Mucosa of descending colon (tissue), 3 donors: Measurements from ENCODE around the gene ABCB4. TPM values are rescaled to one million over a fixed set of nuclear protein-coding genes. Genes with fewer than 3 reads are reported as not detected.
"Not testable (repeated sequence)": the region's sequence is repeated elsewhere in the genome, so short reads cannot be mapped to it uniquely, and the experiment has no call there.

Experiments used
- ATAC-seq: fragments of 200-7000 bp; cut with Tn5 transposase; one replicate; pipeline ENCODE4 v1.9.1; 2020; ENCODE audit warnings: mild to moderate bottlenecking, moderate library complexity
- DNase-seq, 3 donors: peaks; one replicate each; pipeline ENCODE4 v3.0.0-alpha.2; 2020
- H3K36me3 ChIP-seq: fragments of 200-600 bp; one replicate; pipeline ENCODE4 v1.8.0; 2021; ENCODE audit warnings: low read depth, mild to moderate bottlenecking
- H3K4me1 ChIP-seq: fragments of 200-600 bp; one replicate; pipeline ENCODE4 v1.8.0; 2021; ENCODE audit warnings: low read depth, mild to moderate bottlenecking
- H3K4me3 ChIP-seq: fragments of 200-600 bp; one replicate; pipeline ENCODE4 v1.8.0; 2021; ENCODE audit warnings: mild to moderate bottlenecking
- H3K9me3 ChIP-seq: fragments of 200-600 bp; one replicate; pipeline ENCODE4 v1.8.0; 2021; ENCODE audit warnings: mild to moderate bottlenecking
- CTCF ChIP-seq: fragments of 200-600 bp; IDR thresholded peaks from one replicate; pipeline ENCODE4 v1.8.0; 2022; ENCODE audit warnings: antibody characterized with exemption, mild to moderate bottlenecking
- intact Hi-C, 2 donors: fragments of 100-400 bp; cut with DNase I in 1 of 2; cut with micrococcal nuclease in 1 of 2; formaldehyde crosslinking; loops; one replicate each; pipeline versions ENCODE4 v1.11.0 to v1.11.1; 2022; cut with DNase I, micrococcal nuclease
- total RNA-seq, 3 donors: library from RNA; stranded (reverse); fragmentation: NEBNext Ultra II Directional in 2 of 3; extraction: Animal tissue kit (Norgen Biotek cat#: 25700) in 2 of 3; gene quantifications; one replicate each; pipeline versions ENCODE4 v1.2.1 to v1.2.4, GENCODE V29; 2021 to 2023
- donor health status: DM: no; HTN: no; CAD: no; lungs with moderate emphysema.
- donor health status: DM: no; HTN: no; CAD: no.
- donor health status: DM: no; HTN: yes; CAD: no.

Gene ABCB4
- total RNA-seq, 3 donors from 2014 or later = 0.65 to 1.4 (median 1.2) TPM

DNA sequence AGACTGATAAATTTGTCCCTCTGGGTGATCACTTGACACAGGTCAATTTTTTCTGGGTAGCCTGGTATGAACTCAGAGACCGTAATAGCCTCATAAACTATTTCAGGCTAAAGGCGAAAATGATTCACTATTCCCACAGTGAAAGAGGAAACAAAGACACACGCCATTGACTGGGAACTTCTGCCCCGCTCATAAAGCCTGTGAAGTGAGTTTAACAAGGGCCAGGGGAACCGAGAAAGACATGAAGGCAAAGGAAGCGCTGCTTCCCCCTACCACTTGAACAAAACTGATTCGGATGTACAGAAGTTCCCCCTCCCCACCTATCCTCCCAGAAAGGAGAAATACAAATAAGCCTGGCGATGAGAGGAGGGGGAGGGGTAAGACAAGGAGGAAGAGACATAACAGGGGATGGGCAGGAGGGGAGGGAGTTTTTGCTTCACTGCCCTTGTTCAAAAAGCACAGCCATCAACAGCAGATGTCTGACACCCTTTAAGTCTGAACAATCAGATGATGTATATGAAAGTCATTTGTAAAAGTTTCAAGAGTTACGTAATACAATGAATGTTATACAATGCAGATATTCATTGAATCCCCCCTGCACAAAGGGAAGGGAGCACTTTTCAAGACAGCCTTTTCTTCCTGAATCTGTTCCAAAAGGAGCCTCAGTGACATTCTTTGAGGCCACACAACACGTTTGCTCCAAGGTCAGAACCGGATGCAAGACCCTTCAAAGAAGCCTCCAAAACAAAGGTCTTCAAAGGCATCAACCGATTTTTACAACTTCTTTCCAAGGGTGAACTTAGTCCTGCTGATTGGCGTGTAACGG lies 734 bp downstream of the ABCB4 start:
- ATAC-seq (peak; percentile 88), DNase-seq (peak in 2 of 3 donors; percentile 22 to 38)
- H3K9me3 ChIP-seq = no peaks in the 10 kb centered on the region
- intact Hi-C loops = no loop called here
- H3K36me3 ChIP-seq = no peaks in the 10 kb centered on the region
- no peak for TF ChIP-seq CTCF
- H3K4me1 ChIP-seq = peaks cover 5% of the 10 kb centered on the region
- no peak overlapping the region for H3K4me3 ChIP-seq

GRCh38 chr7:87473986-87474385 lies 1.5 kb downstream of the ABCB4 start:
- H3K4me3 ChIP-seq = no peak overlapping the region
- ATAC-seq (no peak), DNase-seq (no peak)
- peaks cover 5% of the 10 kb centered on the region for H3K4me1 ChIP-seq
- intact Hi-C loops = no loop called here
- H3K36me3 ChIP-seq = no peaks in the 10 kb centered on the region
- TF ChIP-seq CTCF = no peak
- H3K9me3 ChIP-seq = no peaks in the 10 kb centered on the region

GRCh38 chr7:87473192-87473591 lies 2.3 kb downstream of the ABCB4 start:
- DNase-seq (no peak), ATAC-seq (no peak)
- H3K4me3 ChIP-seq = no peak overlapping the region

DNA sequence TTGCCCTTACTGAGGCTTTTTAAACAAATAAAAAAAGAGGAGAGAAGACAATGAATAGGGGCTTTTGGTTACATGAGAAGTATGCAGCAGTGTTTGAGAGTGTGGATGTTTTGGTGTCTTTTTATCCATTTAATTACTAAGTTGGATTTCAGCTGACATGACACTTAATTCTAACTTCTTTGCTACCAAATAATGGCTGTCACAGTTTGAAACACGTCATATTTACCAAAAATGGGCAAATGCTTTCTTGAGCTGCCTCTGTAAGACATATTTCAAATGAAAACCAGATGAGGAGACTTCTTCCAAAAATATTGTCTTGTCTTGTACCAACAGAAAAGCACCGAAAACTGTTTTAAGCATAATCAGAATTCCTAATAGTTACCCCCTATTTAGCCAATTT lies 4.0 kb downstream of the ABCB4 start:
- intact Hi-C loops = no loop called here

More at GRCh38 chr7:87473192-87473591, 2.3 kb downstream of the ABCB4 start:
- TF ChIP-seq CTCF = no peak
- H3K36me3 ChIP-seq = no peaks in the 10 kb centered on the region
- no peaks in the 10 kb centered on the region for H3K9me3 ChIP-seq
- peaks cover 5% of the 10 kb centered on the region for H3K4me1 ChIP-seq
- intact Hi-C loops = no loop called here

DNA sequence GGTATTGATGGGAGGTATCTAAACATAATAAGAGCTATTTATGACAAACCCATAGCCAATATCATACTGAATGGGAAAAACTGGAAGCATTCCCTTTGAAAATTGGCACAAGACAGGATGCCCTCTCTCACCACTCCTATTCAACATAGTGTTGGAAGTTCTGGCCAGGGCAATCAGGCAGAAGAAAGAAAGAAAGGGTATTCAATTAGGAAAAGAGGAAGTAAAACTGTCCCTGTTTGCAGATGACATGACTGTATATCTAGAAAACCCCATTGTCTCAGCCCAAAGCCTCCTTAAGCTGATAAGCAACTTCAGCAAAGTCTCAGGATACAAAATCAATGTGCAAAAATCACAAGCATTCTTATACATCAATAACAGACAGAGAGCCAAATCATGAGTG lies 6.3 kb downstream of the ABCB4 start:
- H3K4me1 ChIP-seq, H3K36me3 ChIP-seq, intact Hi-C loops, H3K4me3 ChIP-seq, ATAC-seq, DNase-seq, H3K9me3 ChIP-seq: not testable (repeated sequence)

More for the DNA sequence above, 4.0 kb downstream of the ABCB4 start:
- H3K36me3 ChIP-seq = no peaks in the 10 kb centered on the region
- no peak for DNase-seq
- no peak for ATAC-seq
- no peak for TF ChIP-seq CTCF
- H3K4me1 ChIP-seq = peaks cover 5% of the 10 kb centered on the region
- no peak overlapping the region for H3K4me3 ChIP-seq
- no peaks in the 10 kb centered on the region for H3K9me3 ChIP-seq

DNA sequence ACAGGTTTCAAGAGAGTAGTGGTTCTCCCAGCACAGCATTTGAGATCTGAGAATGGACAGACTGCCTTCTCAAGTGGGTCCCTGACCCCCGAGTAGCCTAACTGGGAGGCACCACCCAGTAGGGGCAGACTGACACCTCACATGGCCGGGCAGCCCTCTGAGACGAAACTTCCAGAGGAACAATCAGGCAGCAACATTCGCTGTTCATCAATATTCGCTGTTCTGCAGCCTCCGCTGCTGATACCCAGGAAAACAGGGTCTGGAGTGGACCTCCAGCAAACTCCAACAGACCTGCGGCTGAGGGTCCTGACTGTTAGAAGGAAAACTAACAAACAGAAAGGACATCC lies 10.0 kb downstream of the ABCB4 start:
- H3K4me3 ChIP-seq, intact Hi-C loops, H3K4me1 ChIP-seq, ATAC-seq, H3K36me3 ChIP-seq, H3K9me3 ChIP-seq, DNase-seq: not testable (repeated sequence)

DNA sequence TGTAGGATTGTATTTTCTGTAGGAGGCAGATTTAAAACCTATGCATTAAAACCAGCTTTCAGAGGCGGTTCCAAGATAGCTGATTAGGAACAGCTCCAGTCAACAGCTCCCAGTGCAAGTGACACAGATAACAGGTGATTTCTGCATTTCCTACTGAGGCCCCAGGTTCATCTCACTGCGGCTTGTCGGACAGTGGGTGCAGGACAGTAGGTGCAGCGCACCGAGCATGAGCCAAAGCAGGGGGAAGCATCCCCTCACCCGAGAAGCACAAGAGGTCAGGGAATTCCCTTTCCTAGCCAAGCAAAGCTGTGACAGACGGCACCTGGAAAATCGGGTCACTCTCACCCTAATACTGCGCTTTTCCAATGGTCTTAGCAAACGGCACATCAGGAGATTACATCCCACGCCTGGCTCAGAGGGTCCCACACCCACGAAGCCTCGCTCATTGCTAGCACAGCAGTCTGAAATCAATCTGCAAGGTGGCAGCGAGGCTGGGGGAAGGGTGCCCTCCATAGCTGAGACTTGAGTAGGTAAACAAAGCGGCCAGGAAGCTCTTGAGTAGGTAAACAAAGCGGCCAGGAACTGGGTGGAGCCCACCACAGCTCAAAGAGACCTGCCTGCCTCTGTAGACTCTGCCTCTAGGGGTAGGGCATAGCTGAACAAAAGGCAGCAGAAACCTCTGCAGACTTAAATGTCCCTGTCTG lies 10.5 kb downstream of the ABCB4 start:
- intact Hi-C loops, H3K9me3 ChIP-seq, H3K36me3 ChIP-seq, H3K4me3 ChIP-seq, H3K4me1 ChIP-seq: not testable (repeated sequence)
- DNase-seq (peak; percentile 44 to 57 (median 52)), ATAC-seq (peak; percentile 86)
